ENCODE results near the gene ARMC6.

Gene ARMC6

DNA sequence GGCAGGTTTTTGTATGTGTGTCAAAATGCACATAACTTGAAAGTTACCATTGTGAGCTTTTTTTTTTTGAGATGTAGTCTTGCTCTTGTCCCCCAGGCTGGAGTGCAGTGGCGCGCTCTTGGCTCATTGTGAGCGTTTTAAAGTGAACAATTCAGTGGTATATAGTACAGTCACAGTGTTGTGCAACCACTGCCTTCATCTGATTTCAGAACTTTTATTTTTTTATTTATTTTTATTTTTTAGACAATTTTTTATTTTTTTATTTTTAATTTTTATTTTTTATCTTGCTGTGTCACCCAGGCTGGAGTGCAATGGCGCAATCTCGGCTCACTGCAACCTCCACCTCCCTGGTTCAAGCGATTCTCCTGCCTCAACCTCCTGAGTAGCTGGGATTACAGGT is 45.4 kb downstream of the ARMC6 start:
- TF ChIP-seq EGR1 (IDR thresholded peaks at IDR 0.05), result no peak
- no peak for TF ChIP-seq TCF12 (IDR thresholded peaks at IDR 0.05; ENCODE audit: low read depth)
- TF ChIP-seq, protein P1, sequence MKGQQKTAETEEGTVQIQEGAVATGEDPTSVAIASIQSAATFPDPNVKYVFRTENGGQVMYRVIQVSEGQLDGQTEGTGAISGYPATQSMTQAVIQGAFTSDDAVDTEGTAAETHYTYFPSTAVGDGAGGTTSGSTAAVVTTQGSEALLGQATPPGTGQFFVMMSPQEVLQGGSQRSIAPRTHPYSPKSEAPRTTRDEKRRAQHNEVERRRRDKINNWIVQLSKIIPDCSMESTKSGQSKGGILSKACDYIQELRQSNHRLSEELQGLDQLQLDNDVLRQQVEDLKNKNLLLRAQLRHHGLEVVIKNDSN (IDR thresholded peaks at IDR 0.05), result no peak
- no peak for TF ChIP-seq CREB1 (IDR thresholded peaks at IDR 0.05; ENCODE audit: low read depth)
- TF ChIP-seq, protein P2, sequence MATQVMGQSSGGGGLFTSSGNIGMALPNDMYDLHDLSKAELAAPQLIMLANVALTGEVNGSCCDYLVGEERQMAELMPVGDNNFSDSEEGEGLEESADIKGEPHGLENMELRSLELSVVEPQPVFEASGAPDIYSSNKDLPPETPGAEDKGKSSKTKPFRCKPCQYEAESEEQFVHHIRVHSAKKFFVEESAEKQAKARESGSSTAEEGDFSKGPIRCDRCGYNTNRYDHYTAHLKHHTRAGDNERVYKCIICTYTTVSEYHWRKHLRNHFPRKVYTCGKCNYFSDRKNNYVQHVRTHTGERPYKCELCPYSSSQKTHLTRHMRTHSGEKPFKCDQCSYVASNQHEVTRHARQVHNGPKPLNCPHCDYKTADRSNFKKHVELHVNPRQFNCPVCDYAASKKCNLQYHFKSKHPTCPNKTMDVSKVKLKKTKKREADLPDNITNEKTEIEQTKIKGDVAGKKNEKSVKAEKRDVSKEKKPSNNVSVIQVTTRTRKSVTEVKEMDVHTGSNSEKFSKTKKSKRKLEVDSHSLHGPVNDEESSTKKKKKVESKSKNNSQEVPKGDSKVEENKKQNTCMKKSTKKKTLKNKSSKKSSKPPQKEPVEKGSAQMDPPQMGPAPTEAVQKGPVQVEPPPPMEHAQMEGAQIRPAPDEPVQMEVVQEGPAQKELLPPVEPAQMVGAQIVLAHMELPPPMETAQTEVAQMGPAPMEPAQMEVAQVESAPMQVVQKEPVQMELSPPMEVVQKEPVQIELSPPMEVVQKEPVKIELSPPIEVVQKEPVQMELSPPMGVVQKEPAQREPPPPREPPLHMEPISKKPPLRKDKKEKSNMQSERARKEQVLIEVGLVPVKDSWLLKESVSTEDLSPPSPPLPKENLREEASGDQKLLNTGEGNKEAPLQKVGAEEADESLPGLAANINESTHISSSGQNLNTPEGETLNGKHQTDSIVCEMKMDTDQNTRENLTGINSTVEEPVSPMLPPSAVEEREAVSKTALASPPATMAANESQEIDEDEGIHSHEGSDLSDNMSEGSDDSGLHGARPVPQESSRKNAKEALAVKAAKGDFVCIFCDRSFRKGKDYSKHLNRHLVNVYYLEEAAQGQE (IDR thresholded peaks at IDR 0.05; ENCODE audit: low read depth), result no peak
- no peak for TF ChIP-seq TEAD4 (IDR thresholded peaks at IDR 0.05)
- no peak for TF ChIP-seq EP300 (IDR thresholded peaks at IDR 0.05; ENCODE audit: borderline replicate concordance)
- TF ChIP-seq ZBTB7A (IDR thresholded peaks at IDR 0.05; ENCODE audit: low read depth), result no peak
- TF ChIP-seq, protein P3, sequence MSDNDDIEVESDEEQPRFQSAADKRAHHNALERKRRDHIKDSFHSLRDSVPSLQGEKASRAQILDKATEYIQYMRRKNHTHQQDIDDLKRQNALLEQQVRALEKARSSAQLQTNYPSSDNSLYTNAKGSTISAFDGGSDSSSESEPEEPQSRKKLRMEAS (IDR thresholded peaks at IDR 0.05), result no peak
- no peak for TF ChIP-seq RAD21 (IDR thresholded peaks at IDR 0.05; ENCODE audit: low read depth)
- TF ChIP-seq YY1 (IDR thresholded peaks at IDR 0.05; ENCODE audit: low read depth), result no peak
- TF ChIP-seq TAF1 (IDR thresholded peaks at IDR 0.05; ENCODE audit: low read depth), result no peak
- no peak for TF ChIP-seq FOXM1 (IDR thresholded peaks at IDR 0.05; ENCODE audit: borderline replicate concordance, low read depth)

DNA sequence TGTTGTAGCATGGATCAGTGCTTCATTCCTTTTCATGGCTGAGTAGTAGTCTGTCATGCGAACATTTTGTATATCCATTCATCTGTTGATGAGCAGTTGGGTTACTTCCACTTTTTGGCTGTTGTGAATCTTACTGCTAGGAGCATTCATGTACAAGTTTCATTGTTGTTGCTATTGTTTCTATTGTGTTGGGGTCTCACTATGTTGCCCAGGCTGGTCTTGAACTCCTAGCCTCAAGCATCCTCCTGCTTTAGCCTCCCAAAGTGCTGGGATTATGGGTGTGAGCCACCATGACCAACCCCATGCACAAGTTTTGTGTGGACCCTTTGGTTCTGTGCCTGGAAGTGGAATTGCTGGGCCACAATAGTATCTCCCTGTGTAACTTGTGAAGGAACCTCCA is 46.2 kb downstream of the ARMC6 start:
- TF ChIP-seq EGR1 (IDR thresholded peaks at IDR 0.05) (no peak), EP300 (IDR thresholded peaks at IDR 0.05; ENCODE audit: borderline replicate concordance) (no peak), NFIC (IDR thresholded peaks at IDR 0.05) (no peak), ZBTB7A (IDR thresholded peaks at IDR 0.05; ENCODE audit: low read depth) (no peak), CEBPB (IDR thresholded peaks at IDR 0.05) (no peak), TEAD4 (IDR thresholded peaks at IDR 0.05) (no peak), TAF1 (IDR thresholded peaks at IDR 0.05; ENCODE audit: low read depth) (no peak), TCF12 (IDR thresholded peaks at IDR 0.05; ENCODE audit: low read depth) (no peak), YY1 (IDR thresholded peaks at IDR 0.05; ENCODE audit: low read depth) (no peak), FOXM1 (IDR thresholded peaks at IDR 0.05; ENCODE audit: borderline replicate concordance, low read depth) (no peak), CREB1 (IDR thresholded peaks at IDR 0.05; ENCODE audit: low read depth) (no peak), RAD21 (IDR thresholded peaks at IDR 0.05; ENCODE audit: low read depth) (no peak)
- TF ChIP-seq, protein P3 (IDR thresholded peaks at IDR 0.05), result no peak
- TF ChIP-seq, protein P1 (IDR thresholded peaks at IDR 0.05), result no peak
- TF ChIP-seq, protein P2 (IDR thresholded peaks at IDR 0.05; ENCODE audit: low read depth), result no peak

DNA sequence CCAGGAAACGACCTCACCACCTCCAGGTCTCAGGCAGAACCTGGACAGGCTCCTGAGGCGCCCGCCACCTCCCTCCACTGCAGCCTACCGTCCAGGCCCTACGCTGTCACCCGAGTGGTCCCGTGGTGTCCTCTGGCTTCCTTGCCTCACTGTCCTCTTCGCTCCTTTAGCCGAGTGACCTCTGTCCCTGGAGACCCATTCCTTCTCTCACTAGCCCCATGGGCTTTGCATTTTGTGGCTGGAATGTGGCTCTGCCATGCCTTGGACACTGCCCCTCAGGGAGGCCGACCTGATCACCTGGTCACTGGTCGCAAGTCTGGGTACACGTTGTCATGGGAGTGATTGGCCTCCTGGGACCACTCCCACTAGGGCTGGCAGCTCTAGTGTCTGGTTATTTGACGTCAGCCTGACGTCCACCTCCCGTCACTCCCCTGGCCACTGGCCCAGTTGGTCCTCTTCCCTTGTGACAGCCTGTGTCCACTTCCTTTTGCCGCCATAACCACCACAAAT is 48.3 kb downstream of the ARMC6 start:
- TF ChIP-seq TEAD4 (IDR thresholded peaks at IDR 0.05), result no peak
- TF ChIP-seq RAD21 (IDR thresholded peaks at IDR 0.05; ENCODE audit: low read depth), result no peak
- TF ChIP-seq EGR1 (IDR thresholded peaks at IDR 0.05), result no peak
- TF ChIP-seq ZBTB7A (IDR thresholded peaks at IDR 0.05; ENCODE audit: low read depth), result no peak
- TF ChIP-seq CREB1 (IDR thresholded peaks at IDR 0.05; ENCODE audit: low read depth), result no peak
- TF ChIP-seq, protein P3 (IDR thresholded peaks at IDR 0.05), result no peak
- no peak for TF ChIP-seq TCF12 (IDR thresholded peaks at IDR 0.05; ENCODE audit: low read depth)
- no peak for TF ChIP-seq NFIC (IDR thresholded peaks at IDR 0.05)
- TF ChIP-seq CEBPB (IDR thresholded peaks at IDR 0.05), result no peak
- TF ChIP-seq, protein P1 (IDR thresholded peaks at IDR 0.05), result no peak
- TF ChIP-seq EP300 (IDR thresholded peaks at IDR 0.05; ENCODE audit: borderline replicate concordance), result no peak
- TF ChIP-seq FOXM1 (IDR thresholded peaks at IDR 0.05; ENCODE audit: borderline replicate concordance, low read depth), result no peak
- TF ChIP-seq, protein P2 (IDR thresholded peaks at IDR 0.05; ENCODE audit: low read depth), result no peak
